NOMO-1 treated with dmso at 0.1 percent for 144 hours (cell line): Measurements from ENCODE around the gene ICOS.

Experiments
- DNase-seq: peaks from one replicate; lab custom pipeline; 2025; ENCODE audit not compliant: unreplicated experiment; lab: John Stamatoyannopoulos, UW

The ICOS gene, protein sequence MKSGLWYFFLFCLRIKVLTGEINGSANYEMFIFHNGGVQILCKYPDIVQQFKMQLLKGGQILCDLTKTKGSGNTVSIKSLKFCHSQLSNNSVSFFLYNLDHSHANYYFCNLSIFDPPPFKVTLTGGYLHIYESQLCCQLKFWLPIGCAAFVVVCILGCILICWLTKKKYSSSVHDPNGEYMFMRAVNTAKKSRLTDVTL

DNA sequence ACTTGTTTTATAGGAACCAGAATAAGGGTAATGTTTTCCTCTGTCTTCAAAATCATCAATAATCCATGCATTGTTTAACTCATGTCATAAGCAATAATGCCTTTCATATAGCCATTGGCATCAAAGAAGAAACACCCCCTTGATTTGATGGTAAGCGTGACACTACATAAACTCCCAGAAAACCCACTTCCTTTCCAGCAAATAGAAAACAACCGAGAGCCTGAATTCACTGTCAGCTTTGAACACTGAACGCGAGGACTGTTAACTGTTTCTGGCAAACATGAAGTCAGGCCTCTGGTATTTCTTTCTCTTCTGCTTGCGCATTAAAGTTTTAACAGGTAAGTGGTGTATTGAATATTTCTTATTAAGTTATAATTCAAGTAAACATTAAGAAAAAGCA, at the start of gene ICOS:
Gene ICOS, plus strand, starts transcription at position 229 of the 400 bp plus-strand sequence. Its CDS starts 52 bp downstream, at position 281.
- DNase-seq = no peak

DNA sequence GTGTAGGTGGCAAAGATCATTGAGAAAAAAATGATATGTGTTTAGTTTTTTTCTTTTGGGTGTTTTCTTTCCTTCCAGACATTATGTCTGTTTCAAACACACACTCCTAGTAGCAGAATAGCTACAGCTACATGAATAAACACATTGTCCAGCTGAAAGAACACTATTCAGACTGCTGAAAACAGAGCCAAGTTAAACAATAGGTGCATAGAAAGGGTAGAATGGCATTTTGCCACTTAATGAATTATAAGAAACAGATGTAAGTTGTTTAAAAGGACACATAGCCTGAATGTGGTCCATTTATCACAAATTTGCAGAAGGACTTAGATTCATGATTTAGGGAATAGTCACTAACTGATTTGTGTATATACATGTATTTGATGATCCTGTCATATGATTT, 48.9 kb upstream of the ICOS start:
- no peak for DNase-seq

DNA sequence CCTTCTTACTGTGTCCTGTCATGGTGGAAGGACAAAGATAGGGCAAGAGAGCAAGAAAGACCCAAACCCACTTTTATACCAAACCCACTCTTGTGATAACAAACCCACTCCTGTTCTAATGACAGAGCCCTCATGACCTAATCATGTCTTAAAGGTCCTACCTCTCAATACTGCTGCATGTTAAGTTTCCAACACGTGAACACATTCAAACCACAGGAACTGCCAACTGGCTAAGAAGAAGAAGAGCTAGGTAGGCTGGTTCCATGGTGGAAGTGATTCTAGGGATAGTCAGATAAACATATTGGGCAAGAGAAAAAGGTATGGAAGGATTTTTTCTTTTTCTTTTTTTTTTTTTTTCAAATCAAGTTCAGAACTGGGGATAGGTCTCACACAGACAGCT, 47.0 kb upstream of the ICOS start:
- no peak for DNase-seq

DNA sequence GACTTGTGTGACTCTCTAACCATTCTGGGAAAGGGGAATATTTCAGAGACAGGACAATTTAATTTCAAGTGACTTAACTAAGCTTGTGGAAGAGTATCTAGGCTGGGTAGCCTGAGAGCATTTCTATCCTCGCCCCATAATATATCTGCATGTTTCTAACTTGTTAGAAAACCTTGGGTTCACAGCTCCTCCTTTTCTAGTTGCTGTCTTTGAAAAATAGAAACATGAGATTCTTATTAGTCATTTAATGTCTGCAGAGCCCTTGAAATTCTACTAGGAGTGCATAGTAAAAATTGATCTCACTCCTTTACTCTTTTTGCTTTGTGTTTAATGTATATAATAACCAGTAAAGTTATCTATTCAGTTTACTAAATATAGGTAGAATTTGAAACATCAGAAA, 46.6 kb upstream of the ICOS start:
- DNase-seq = no peak

DNA sequence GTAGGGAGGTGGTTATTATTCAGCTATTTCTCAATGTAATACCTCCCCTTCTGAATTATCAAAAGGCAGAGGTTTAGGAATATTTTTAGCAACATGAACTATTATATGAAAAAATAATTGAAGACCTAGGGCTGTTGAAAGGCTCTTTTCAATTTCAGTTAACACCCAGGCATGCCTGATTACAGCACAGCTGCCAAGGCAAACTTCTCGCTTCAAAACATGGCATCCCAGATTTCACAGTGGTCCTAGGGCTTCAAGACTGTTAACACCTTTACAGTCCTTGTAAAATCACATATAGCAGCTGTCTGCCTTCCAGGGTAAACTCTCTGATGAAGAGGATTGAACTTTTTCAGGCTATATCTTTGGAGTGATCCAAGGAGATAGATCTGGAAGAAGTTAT, 45.8 kb upstream of the ICOS start:
- no peak for DNase-seq

DNA sequence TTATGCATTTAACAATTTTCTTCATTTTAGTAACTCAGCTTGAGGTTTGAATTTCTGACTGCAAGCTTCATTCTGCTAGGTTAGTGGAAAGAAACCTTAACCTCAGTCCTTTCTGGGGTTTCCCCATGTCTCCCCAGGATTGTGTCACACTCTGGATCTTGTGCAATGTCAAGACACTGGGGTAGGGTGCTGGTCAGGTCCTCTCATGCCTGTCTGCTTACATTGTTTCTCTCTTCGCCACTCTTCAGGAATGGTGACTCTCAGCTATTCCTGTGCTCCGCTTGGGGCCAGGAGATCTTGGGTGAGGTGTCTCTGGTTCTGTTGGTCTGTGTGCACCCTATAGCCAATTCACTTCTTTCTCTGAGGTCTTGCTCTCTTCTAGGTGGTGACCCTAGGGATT, 45.1 kb upstream of the ICOS start:
- DNase-seq = peak; percentile 4

DNA sequence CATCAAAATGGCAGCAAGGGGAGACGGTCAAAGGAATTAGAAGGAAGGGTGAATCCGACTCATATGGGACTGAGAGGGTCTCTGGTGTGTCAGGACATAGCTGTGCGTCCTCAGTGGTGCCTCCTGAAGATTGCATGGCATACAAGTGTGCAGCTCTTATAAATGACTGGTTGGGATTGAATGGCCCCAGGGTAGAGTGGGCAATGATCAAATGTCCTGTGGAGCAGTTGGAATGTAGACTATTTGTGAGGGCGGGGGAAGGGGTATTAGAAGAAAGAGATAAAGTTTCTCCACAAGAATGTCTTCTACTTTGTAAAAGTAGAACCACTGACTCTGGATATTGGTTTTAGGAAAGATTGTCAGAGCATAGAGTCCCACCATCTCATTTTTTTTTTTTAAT, 44.4 kb upstream of the ICOS start:
- DNase-seq = no peak

DNA sequence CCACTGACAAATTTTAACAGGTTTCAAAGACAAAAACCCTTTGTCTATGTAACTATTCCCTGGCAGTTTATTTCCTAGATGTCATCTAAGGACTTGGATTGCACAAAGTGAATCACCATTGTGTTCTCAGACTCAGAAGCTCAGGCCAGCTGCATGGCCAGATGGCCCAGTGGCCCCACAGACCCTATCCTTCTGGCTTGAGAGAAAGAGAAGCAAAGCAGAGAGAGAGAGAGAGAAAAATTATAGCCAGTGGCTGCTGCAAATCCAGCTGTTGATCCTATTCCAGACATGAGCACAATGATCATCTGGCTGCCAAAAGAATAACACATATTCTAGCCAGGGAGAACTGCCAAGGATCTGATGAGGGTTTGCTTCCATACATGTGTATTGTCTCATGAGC, 43.2 kb upstream of the ICOS start:
- no peak for DNase-seq

DNA sequence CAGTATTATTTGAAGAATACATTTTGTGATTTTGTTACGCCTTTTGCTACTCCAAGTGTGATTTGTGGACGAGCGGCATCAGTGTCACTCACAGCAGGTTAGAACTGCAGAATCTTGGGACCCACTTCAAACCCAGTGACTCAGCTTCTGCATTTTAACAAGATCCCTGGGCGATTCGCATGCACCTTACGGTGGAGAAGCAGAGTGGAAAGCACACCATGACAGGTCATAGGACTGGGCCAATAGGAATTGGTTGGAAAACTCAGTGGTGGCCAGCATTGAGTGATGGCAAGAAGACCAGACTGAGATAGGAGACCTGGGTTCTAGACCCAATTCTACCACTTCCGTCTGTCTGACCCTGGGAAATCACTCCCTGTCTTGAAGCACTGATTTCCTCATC, 42.7 kb upstream of the ICOS start:
- no peak for DNase-seq

DNA sequence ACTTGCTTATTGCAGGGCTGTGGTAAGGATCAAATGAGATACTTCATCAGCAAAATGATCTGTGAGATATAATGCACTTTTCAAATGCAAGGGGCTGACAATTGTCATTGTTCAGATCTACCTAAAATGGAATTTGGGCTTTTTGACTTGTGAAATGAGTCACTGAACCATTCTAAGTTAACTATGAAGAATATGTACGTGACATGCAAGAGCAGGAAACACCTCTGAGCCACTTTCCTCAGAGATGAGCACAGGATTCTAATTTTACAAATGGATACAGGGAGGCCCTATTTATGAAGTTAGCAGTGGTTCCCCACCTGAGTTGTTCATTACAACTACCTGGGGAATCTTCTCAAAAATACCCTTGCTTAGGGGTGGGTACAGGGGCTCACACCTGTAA, 42.3 kb upstream of the ICOS start:
- DNase-seq = no peak

DNA sequence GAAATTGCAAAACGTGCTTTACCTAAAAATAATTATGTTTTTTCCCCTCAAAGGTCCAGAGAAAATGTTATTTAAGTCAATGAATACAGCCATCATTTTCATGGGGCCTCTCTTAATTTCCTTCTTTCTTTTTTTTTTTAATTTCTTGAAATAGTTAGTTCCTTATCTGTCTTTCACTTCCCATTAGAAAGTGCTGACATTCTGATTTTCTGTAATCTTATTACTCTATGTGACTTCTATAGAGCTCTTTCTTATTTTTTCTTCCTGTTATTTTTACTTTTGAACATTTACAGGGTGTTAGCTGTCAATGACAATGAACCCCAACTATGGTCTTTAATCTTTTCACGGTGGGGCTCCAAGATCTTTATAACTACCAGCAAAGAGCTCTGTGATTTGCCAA, 39.0 kb upstream of the ICOS start:
- DNase-seq = peak; percentile 39

DNA sequence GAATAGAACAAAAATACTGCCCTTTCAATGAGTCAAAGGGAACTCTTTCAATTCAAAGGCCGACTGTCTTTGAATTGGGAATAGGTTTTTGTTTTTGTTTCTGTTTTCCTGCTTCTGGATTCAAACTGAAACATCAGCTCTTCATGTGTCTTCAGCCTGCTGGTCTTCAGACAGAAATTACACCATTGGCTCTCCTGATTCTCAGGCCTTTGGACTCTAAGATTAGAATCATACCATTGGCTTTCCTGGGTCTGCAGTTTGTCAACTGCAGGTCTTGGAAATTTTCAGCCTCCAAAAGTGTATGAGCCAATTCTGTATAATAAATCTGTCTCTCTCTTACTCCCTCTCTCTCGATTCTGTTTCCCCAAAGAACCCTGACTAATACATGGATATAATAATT, 37.9 kb upstream of the ICOS start:
- DNase-seq = no peak

DNA sequence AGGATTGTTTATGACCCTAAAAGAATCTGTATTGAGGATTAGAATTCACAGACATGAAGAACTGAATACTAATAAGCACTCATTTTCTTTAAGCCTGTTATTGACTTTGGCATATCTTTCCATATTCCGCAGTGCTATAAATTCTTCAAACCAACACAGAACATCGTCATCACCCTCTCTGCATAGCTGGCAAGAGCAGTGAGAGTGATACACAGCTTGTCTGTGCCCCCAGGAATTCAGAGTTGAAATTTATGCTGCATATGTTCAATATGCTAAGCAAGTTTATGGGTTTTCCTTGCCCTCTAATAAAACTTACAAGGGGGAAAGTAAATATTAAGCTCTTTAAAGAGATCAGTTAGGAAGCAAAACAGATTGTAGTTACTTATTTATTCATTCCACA, 36.3 kb upstream of the ICOS start:
- no peak for DNase-seq

DNA sequence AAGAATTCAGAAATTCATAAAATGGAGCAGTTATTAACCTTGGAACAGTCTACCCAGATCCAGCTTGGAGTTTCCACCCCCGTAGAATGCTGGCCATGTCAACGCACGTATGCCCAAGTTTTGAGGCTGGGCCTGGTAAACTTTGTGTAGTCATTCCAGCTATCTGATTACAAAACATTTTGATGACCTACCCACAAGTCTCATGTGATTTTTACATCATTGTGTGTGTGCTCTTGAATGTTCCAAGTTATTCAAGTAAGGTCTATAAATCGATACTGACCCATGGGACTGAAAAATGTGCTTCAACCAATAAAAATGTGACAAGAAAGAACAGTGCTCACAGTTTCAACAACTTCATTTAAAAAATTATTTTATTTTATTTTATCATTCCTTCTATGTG, 32.5 kb upstream of the ICOS start:
- no peak for DNase-seq

DNA sequence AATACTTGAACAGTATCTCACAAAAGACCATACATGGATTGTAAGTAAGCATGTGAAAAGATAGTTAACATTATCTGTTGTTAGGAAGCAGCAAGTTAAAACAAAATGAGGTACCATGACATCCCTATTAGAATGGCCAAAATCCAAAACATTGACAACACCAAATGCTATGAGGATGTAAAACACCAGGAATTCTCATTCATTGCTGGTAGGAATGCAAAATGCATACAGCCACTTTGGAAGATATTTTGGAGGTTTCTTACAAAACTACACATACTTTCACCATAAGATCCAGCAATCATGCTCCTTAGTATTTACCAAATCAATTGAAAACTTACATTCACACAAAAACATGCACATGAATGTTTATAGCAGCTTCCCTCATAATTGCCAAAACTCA, 30.9 kb upstream of the ICOS start:
- DNase-seq = no peak

DNA sequence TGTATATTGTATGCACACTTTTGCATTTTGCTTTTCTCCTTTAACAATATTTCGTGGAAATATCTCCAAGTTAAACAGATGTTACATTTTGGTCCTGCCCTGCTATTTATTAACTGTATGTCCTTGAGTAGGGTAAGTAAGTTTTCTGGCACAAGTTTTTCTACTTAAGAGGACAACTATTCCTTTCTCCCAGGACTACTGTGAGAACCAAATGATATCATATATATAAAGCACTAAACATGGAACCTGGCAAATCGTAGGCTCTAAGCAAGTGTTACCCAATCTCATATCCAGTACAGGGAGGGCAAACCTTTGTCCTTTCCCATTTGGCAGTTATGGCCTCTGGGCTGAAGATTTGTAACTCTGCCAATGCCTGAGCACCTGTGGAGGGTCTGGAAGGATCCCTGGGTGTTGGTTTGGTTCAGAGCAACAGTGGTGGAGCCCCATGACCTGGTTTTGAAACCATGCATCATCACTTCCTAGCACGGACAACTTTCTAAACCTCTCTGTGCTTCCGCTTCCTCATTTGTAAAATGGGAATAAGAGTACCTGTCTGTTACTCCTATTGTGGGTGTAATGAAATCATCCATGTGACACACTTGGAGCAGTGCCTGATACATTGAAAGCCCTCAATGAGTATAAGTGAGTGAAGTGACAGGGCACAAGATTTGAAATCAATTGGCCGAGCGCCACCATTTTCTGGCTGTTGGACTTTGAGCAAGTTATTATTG, 28.3 kb upstream of the ICOS start:
- DNase-seq = peak; percentile 33

DNA sequence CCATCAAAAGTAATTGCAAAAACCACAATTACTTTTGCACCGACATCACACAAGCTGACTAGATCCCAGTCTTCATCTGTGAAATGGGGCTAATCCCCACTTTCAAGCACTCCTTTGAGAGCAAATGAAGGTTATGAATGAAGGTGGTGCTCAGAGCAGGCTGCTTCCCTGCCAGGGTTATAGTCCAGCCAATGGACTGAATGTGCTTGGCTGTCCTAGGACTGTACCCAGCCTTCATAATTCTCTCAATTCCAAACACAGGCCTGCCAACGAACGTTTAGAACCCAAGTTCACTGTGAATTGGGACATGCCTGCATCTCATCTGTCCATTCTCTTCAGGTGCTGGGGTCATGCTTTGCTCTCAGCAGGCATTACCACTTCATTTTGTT, 27.8 kb upstream of the ICOS start:
- DNase-seq = no peak

DNA sequence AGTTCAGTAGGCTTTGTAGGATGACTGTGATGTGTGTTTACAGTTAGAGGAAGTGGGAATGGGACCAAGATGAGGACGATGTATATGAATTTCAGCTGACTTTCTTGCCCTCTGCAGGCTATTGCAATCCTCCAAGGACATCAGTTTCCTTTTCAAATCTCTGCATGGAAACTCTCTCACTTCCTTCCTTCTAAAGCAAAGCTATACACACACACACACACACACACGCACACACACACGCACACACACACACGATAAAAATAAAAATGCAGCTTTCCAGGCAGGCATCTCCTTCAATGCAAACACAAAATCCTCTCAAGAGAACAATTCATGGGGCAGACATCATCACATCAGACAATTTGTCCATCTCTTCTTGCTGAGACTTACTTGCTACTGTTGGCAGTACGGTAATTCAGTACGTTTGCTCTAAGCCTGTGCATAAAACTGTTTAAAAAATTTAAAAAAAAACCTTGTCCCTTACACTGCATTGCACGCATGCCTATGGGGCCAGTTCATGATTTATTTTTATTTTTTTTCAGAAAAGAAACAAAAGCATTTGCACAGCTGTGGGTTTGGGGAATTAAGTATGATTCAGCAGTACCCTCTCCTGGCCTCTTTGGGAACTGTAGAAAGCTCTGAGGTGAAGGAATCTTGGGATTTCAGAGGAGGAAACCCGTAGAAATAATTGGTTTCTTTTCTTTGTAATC, 27.1 kb upstream of the ICOS start:
- peak; percentile 1 for DNase-seq

DNA sequence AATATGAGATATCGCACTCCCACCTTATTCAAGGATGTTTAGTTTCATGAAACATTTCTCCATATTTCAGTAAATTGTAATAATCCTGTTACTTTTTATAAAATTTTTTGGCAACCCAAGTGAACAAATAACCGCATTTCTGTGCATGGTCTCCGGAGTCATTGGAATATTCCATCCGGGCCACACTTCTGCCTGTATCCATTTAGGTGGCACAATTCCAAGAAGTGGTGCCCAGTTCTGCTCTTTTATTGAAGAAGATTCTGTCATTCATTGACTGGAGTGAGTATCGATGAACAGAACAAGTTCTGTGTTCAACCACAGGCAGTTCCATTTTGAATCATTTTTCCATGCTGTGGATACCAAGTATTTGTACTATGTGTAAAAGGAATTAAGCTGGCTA, 26.6 kb upstream of the ICOS start:
- DNase-seq = no peak

DNA sequence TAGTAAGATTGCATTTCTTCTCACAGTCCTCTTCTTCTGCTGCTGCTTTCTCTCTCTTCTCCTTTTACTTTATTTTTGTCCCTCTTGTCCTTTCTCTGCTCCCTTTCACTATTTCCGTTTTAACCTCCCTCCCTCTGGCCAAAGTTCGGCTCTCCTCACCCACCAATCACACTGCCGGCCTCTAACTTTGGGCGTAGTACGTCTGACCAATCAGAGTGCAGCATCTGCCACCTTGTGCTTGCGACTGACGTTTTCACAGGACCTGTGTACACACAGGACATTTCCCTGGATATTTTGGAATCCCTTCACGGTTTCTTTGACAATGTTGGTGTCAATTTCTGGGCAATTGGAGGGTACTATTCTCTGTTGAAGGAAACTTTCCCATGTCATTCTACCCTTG, 22.6 kb upstream of the ICOS start:
- DNase-seq = peak; percentile 63

DNA sequence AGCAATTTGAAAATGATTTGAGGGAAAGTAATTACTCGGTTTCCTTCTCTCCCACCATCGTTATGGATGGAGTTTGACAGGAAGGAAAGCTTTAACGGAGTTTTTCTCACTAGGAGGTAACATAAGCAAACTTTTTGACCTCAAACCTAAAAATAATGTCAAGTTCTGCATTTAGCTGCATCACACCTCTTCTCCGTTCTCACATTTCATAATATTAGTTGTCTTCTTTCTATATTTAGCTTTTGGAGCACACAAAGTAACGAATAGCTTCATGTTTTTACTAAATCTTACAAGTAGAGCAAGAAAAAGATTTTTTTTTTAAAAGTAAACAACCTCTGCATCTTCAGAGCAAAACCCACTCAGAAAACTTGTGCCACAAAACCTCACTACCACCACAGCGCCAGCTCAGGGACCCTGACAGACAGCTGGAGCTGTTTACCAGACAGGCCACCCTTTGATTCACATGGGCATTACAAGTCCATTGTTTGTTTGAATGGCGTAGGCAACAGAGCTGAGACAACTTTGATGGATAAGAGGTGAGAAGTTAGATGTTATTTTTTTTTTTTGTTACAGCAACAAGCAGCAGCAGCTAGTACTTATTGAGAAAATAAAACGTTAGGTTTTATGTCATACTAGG, 21.9 kb upstream of the ICOS start:
- peak; percentile 59 for DNase-seq

DNA sequence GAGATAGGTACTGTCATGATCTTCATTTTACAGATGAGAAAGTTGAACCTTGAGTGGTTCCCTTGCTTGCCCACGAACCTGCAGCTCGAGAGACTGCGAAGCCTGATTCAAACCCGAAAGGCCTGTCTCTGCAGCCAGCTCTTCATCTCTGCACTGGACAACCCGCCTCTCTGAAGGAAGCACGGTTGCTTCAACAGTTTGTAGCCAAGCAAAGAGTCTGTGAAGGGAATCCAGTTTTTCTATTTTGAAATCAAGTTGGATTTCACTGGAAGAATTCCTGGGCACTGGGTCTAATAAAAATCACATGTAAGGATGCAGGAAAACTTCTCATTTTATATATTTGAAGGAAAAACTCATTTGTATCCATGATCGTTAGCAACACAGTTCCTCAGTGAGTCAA, 21.3 kb upstream of the ICOS start:
- DNase-seq = no peak
